ENCODE results near the gene USP9Y.

GRCh38 chrY:12749293-12749692, 48.3 kb downstream of the USP9Y start:
- no peak for TF ChIP-seq EZH2 (IDR thresholded peaks at IDR 0.05)
- TF ChIP-seq CTCF (IDR thresholded peaks at IDR 0.05) = no peak
- TF ChIP-seq EZH2phosphoT487 (IDR thresholded peaks at IDR 0.05) = no peak
